Activated naive CD8-positive, alpha-beta T cell treated with anti-CD3 and anti-CD28 coated beads, Interleukin-2, amount 50 U/mL, for 24 hours (primary cell): ENCODE measurements around the gene C1orf141.

Source experiments
- ATAC-seq: fragments of 150-1000 bp; cut with Tn5 transposase; one replicate; pipeline ENCODE4 v1.10.0; 2021
- DNase-seq: peaks from one replicate; pipeline ENCODE4 v3.0.0; 2021
- H3K27ac Mint-ChIP-seq: one replicate; pipeline ENCODE4 v1.8.0; 2021; ENCODE audit warnings: mild to moderate bottlenecking, mixed read lengths
- H3K27me3 Mint-ChIP-seq: one replicate; pipeline ENCODE4 v1.8.0; 2021; ENCODE audit warnings: mixed read lengths
- H3K36me3 Mint-ChIP-seq: one replicate; pipeline ENCODE4 v1.8.0; 2021; ENCODE audit warnings: low read depth, mixed read lengths
- H3K4me1 Mint-ChIP-seq: one replicate; pipeline ENCODE4 v1.8.0; 2021; ENCODE audit warnings: mixed read lengths
- H3K4me3 Mint-ChIP-seq: one replicate; pipeline ENCODE4 v1.8.0; 2021; ENCODE audit warnings: mild to moderate bottlenecking, moderate library complexity, mixed read lengths
- H3K9me3 Mint-ChIP-seq: one replicate; pipeline ENCODE4 v1.8.0; 2021; ENCODE audit warnings: mixed read lengths

The C1orf141 gene

DNA sequence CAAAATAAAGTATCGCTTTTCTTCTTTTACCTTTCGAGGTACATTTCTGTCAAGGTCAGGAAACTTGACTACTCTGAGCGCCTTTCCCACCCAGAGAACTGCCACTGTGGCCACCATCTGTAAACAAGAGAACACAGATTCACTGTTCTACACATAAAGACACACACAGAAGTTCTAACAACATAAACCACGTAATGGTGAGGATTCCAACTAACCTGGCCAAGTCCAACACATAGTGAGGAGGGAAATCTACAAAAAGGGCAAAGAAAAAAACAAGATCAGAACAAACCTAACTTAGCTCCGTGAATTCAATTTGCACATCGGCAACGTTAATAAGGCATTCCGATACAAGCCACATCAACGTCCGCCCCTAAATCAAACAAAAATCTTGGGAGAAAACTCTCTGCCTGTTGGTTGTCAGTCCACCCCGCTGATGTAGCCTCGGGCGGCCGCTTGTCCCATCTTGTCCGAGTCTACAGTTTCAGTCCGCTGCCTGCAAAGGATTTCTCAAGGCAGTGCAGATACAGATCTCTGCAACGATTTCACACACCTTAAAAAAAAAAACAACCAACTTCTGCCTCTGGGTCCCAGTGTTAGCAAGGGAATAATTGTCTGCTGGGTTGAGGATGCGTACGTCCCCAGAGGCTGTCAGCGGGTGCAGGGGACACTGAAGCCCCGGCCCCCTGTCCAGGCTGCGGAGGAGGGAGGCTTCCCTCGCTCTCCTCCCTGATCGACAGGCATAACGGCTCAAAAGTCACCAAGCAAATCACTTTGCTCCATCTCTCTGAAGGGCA lies 81.8 kb downstream of the C1orf141 start:
- H3K4me3 Mint-ChIP-seq, result peak overlapping the region; percentile 84
- H3K36me3 Mint-ChIP-seq, result peaks cover 21% of the 10 kb centered on the region
- H3K9me3 Mint-ChIP-seq, result no peaks in the 10 kb centered on the region
- ATAC-seq, result no peak
- H3K4me1 Mint-ChIP-seq, result peaks cover 32% of the 10 kb centered on the region
- no peaks in the 10 kb centered on the region for H3K27me3 Mint-ChIP-seq
- peak; percentile 20 for DNase-seq
- H3K27ac Mint-ChIP-seq, result peak overlapping the region; percentile 66

- Mint-ChIP-seq H3K27ac (no peak overlapping the region), H3K36me3 (peaks cover 29% of the 10 kb centered on the region), H3K27me3 (no peaks in the 10 kb centered on the region), H3K4me3 (peak overlapping the region; percentile 2), H3K4me1 (peaks cover 32% of the 10 kb centered on the region), H3K9me3 (no peaks in the 10 kb centered on the region)
- DNase-seq (no peak), ATAC-seq (no peak)
These were observed 83.6 kb downstream of the C1orf141 start for GRCh38 chr1:67051196-67051595.

DNA sequence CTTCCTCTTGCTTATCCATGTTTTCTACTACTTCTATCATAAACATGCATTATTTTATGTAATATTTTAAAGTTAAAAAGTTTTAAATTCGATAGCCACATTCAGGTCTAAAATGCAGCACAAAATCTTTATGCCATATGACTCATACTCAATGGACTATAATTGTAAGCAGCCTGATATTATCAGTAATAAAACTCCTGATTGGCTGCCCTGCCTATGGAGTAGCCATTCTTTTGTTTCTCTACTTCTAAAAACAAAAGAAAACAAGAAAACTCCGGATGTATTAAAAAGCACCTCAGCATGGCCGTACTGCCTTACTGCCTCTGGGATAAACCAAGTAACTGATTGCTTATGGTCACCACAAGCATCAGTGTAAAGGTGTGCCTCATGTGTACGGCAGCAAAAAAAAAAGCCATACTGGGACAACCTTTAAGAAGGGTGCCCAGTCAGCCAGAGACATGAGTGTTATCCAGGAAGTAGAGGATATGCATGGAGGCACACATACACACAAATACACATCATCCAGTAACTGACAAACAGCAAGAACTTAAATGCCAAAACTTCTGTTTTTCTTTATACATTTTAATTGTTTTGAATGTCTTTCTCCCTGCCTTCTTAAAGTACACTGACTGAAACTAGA lies 90.0 kb downstream of the C1orf141 start:
- DNase-seq, result no peak

GRCh38 chr1:67043366-67043765 lies 91.4 kb downstream of the C1orf141 start:
- Mint-ChIP-seq H3K4me1 (no peaks in the 10 kb centered on the region), H3K36me3 (peaks cover 69% of the 10 kb centered on the region), H3K27me3 (no peaks in the 10 kb centered on the region), H3K9me3 (no peaks in the 10 kb centered on the region), H3K4me3 (no peak overlapping the region), H3K27ac (no peak overlapping the region)
- DNase-seq (no peak), ATAC-seq (no peak)

More for the DNA sequence above, 90.0 kb downstream of the C1orf141 start:
- no peaks in the 10 kb centered on the region for H3K9me3 Mint-ChIP-seq
- H3K27ac Mint-ChIP-seq, result no peak overlapping the region
- H3K27me3 Mint-ChIP-seq, result no peaks in the 10 kb centered on the region
- no peak for ATAC-seq
- H3K36me3 Mint-ChIP-seq, result peaks cover 59% of the 10 kb centered on the region
- no peaks in the 10 kb centered on the region for H3K4me1 Mint-ChIP-seq
- no peak overlapping the region for H3K4me3 Mint-ChIP-seq
